ENCODE data around the gene SLC15A3.

The SLC15A3 gene

GRCh38 chr11:60972182-60973030, 20.4 kb upstream of the SLC15A3 start:
- Histone ChIP-seq H3K36me3 (ENCODE audit: control insufficient read depth, low read length) (no peaks in the 10 kb centered on the region), H4K20me1 (ENCODE audit: control insufficient read depth, insufficient read depth, low read depth, low read length) (no peaks in the 10 kb centered on the region), H3K4me2 (ENCODE audit: low read length) (peak overlapping the region; percentile 61), H3K4me3 (ENCODE audit: low read length) (peak overlapping the region; percentile 63), H3F3A (ENCODE audit: control insufficient read depth, insufficient read depth) (no peaks in the 10 kb centered on the region), H3K27me3 (ENCODE audit: control insufficient read depth, low read length) (no peaks in the 10 kb centered on the region), H3K9me3 (ENCODE audit: control insufficient read depth, insufficient read depth, low read length) (peaks cover 3% of the 10 kb centered on the region; the same call in 1 of the 2 replicates), H3K27ac (ENCODE audit: low read depth, low read length) (no peak overlapping the region), H3K79me2 (ENCODE audit: control insufficient read depth, low read length) (no peaks in the 10 kb centered on the region), H3K4me1 (ENCODE audit: control insufficient read depth, low read length) (peaks cover 36% of the 10 kb centered on the region), H3K9me2 (replicated peaks; ENCODE audit: control insufficient read depth, low read length) (no peaks in the 10 kb centered on the region)
- TF ChIP-seq CTCF (IDR thresholded peaks at IDR 0.05; ENCODE audit: low read depth, low read length, poor library complexity, severe bottlenecking) (no peak), EZH2phosphoT487 (IDR thresholded peaks at IDR 0.05; ENCODE audit: borderline replicate concordance, low read length) (no peak)

GRCh38 chr11:60971520-60971919, 19.5 kb upstream of the SLC15A3 start, which contains the start of gene CD6:
Gene CD6, plus strand, starts transcription at chr11:60971680. Its CDS starts 186 bp downstream, at chr11:60971866.
- H3K4me2 ChIP-seq (ENCODE audit: low read length), result peak within 1 kb of the TSS; percentile 61
- peak within 1 kb of the TSS; percentile 63 for H3K4me3 ChIP-seq (ENCODE audit: low read length)
- no peaks in the 10 kb centered on the region for H3K79me2 ChIP-seq (ENCODE audit: control insufficient read depth, low read length)
- H3K9me3 ChIP-seq (ENCODE audit: control insufficient read depth, insufficient read depth, low read length), result peaks cover 3% of the 10 kb centered on the region; the same call in 1 of the 2 replicates
- no peaks in the 10 kb centered on the region for H3K36me3 ChIP-seq (ENCODE audit: control insufficient read depth, low read length)
- H4K20me1 ChIP-seq (ENCODE audit: control insufficient read depth, insufficient read depth, low read depth, low read length), result no peaks in the 10 kb centered on the region
- H3K4me1 ChIP-seq (ENCODE audit: control insufficient read depth, low read length), result peaks cover 27% of the 10 kb centered on the region
- no peak within 1 kb of the TSS for H3K27ac ChIP-seq (ENCODE audit: low read depth, low read length)
- no peaks in the 10 kb centered on the region for H3K9me2 ChIP-seq (replicated peaks; ENCODE audit: control insufficient read depth, low read length)
- no peak for TF ChIP-seq EZH2phosphoT487 (IDR thresholded peaks at IDR 0.05; ENCODE audit: borderline replicate concordance, low read length)
- H3F3A ChIP-seq (ENCODE audit: control insufficient read depth, insufficient read depth), result no peaks in the 10 kb centered on the region
- H3K27me3 ChIP-seq (ENCODE audit: control insufficient read depth, low read length), result no peaks in the 10 kb centered on the region

- H3K79me2 ChIP-seq (ENCODE audit: control insufficient read depth, low read length), result no peaks in the 10 kb centered on the region
- no peak overlapping the region for H3K27ac ChIP-seq (ENCODE audit: low read depth, low read length)
- H3K4me1 ChIP-seq (ENCODE audit: control insufficient read depth, low read length), result peaks cover 27% of the 10 kb centered on the region
- H3F3A ChIP-seq (ENCODE audit: control insufficient read depth, insufficient read depth), result no peaks in the 10 kb centered on the region
- H3K36me3 ChIP-seq (ENCODE audit: control insufficient read depth, low read length), result no peaks in the 10 kb centered on the region
- H3K9me3 ChIP-seq (ENCODE audit: control insufficient read depth, insufficient read depth, low read length), result peaks cover 3% of the 10 kb centered on the region; the same call in 1 of the 2 replicates
- H3K4me2 ChIP-seq (ENCODE audit: low read length), result peak overlapping the region; percentile 61
- H4K20me1 ChIP-seq (ENCODE audit: control insufficient read depth, insufficient read depth, low read depth, low read length), result no peaks in the 10 kb centered on the region
- H3K9me2 ChIP-seq (replicated peaks; ENCODE audit: control insufficient read depth, low read length), result no peaks in the 10 kb centered on the region
- TF ChIP-seq EZH2phosphoT487 (IDR thresholded peaks at IDR 0.05; ENCODE audit: borderline replicate concordance, low read length), result no peak
- TF ChIP-seq CTCF (IDR thresholded peaks at IDR 0.05; ENCODE audit: low read depth, low read length, poor library complexity, severe bottlenecking), result no peak
- H3K27me3 ChIP-seq (ENCODE audit: control insufficient read depth, low read length), result no peaks in the 10 kb centered on the region
- peak overlapping the region; percentile 63; the same call in 1 of the 2 replicates for H3K4me3 ChIP-seq (ENCODE audit: low read length)
Observed at GRCh38 chr11:60970890-60971289, 18.9 kb upstream of the SLC15A3 start.

- Histone ChIP-seq H3K36me3 (ENCODE audit: control insufficient read depth, low read length) (no peaks in the 10 kb centered on the region), H3K9me3 (ENCODE audit: control insufficient read depth, insufficient read depth, low read length) (peaks cover 3% of the 10 kb centered on the region; the same call in 1 of the 2 replicates), H4K20me1 (ENCODE audit: control insufficient read depth, insufficient read depth, low read depth, low read length) (no peaks in the 10 kb centered on the region), H3K4me2 (ENCODE audit: low read length) (peak overlapping the region; percentile 37; the same call in 1 of the 2 replicates), H3K9me2 (replicated peaks; ENCODE audit: control insufficient read depth, low read length) (no peaks in the 10 kb centered on the region), H3K27ac (ENCODE audit: low read depth, low read length) (no peak overlapping the region), H3F3A (ENCODE audit: control insufficient read depth, insufficient read depth) (no peaks in the 10 kb centered on the region), H3K79me2 (ENCODE audit: control insufficient read depth, low read length) (no peaks in the 10 kb centered on the region), H3K27me3 (ENCODE audit: control insufficient read depth, low read length) (no peaks in the 10 kb centered on the region), H3K4me3 (ENCODE audit: low read length) (no peak overlapping the region), H3K4me1 (ENCODE audit: control insufficient read depth, low read length) (peaks cover 27% of the 10 kb centered on the region)
- no peak for TF ChIP-seq EZH2phosphoT487 (IDR thresholded peaks at IDR 0.05; ENCODE audit: borderline replicate concordance, low read length)
- peak; percentile 98 for TF ChIP-seq CTCF (IDR thresholded peaks at IDR 0.05; ENCODE audit: low read depth, low read length, poor library complexity, severe bottlenecking)
Observed at GRCh38 chr11:60970369-60970774, 18.4 kb upstream of the SLC15A3 start.

Data from DOHH2 (cell line).